Nephron progenitor cell (in vitro differentiated cells): ENCODE data around the gene CBLN3.

Experiments used
- DNase-seq: peaks from one replicate; pipeline ENCODE4 v3.0.0; 2021
- H3K27ac Mint-ChIP-seq: 2 replicates; pipeline ENCODE4 v1.8.0; 2021; ENCODE audit warnings: mild to moderate bottlenecking, moderate library complexity, mixed read lengths
- H3K27me3 Mint-ChIP-seq: 2 replicates; pipeline ENCODE4 v1.8.0; 2021; ENCODE audit warnings: mild to moderate bottlenecking, low read depth, mixed read lengths; ENCODE audit not compliant: poor library complexity
- H3K36me3 Mint-ChIP-seq: 2 replicates; pipeline ENCODE4 v1.8.0; 2021; ENCODE audit warnings: low read depth, mixed read lengths
- H3K4me1 Mint-ChIP-seq: 2 replicates; pipeline ENCODE4 v1.8.0; 2021; ENCODE audit warnings: mixed read lengths
- H3K4me3 Mint-ChIP-seq: 2 replicates; pipeline ENCODE4 v1.8.0; 2021; ENCODE audit warnings: mild to moderate bottlenecking, moderate library complexity, mixed read lengths
- H3K9me3 Mint-ChIP-seq: 2 replicates; pipeline ENCODE4 v1.8.0; 2021; ENCODE audit warnings: mild to moderate bottlenecking, moderate library complexity, mixed read lengths
- TF ChIP-seq, protein P1 (sequence below): fragments of 200-600 bp; sonication (generic); IDR thresholded peaks from 2 replicates; pipeline ENCODE4 v1.5.0; 2021; ENCODE audit warnings: antibody characterized with exemption

The CBLN3 gene

GRCh38 chr14:24463884-24464785 lies 34.7 kb upstream of the CBLN3 start:
- Mint-ChIP-seq H3K27me3 (peaks cover 2% of the 10 kb centered on the region), H3K4me3 (no peak overlapping the region), H3K27ac (no peak overlapping the region), H3K36me3 (peaks cover 22% of the 10 kb centered on the region), H3K4me1 (no peaks in the 10 kb centered on the region), H3K9me3 (no peaks in the 10 kb centered on the region)
- DNase-seq: no peak
- TF ChIP-seq, protein P1, sequence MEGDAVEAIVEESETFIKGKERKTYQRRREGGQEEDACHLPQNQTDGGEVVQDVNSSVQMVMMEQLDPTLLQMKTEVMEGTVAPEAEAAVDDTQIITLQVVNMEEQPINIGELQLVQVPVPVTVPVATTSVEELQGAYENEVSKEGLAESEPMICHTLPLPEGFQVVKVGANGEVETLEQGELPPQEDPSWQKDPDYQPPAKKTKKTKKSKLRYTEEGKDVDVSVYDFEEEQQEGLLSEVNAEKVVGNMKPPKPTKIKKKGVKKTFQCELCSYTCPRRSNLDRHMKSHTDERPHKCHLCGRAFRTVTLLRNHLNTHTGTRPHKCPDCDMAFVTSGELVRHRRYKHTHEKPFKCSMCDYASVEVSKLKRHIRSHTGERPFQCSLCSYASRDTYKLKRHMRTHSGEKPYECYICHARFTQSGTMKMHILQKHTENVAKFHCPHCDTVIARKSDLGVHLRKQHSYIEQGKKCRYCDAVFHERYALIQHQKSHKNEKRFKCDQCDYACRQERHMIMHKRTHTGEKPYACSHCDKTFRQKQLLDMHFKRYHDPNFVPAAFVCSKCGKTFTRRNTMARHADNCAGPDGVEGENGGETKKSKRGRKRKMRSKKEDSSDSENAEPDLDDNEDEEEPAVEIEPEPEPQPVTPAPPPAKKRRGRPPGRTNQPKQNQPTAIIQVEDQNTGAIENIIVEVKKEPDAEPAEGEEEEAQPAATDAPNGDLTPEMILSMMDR: no peak

GRCh38 chr14:24463017-24463883 lies 33.8 kb upstream of the CBLN3 start:
- H3K4me1 Mint-ChIP-seq: no peaks in the 10 kb centered on the region
- DNase-seq: no peak
- TF ChIP-seq, protein P1: no peak
- H3K27me3 Mint-ChIP-seq: peaks cover 5% of the 10 kb centered on the region
- H3K27ac Mint-ChIP-seq: no peak overlapping the region
- peaks cover 23% of the 10 kb centered on the region for H3K36me3 Mint-ChIP-seq
- no peak overlapping the region for H3K4me3 Mint-ChIP-seq
- H3K9me3 Mint-ChIP-seq: no peaks in the 10 kb centered on the region

GRCh38 chr14:24461336-24461735 lies 31.9 kb upstream of the CBLN3 start:
- H3K27me3 Mint-ChIP-seq: peaks cover 5% of the 10 kb centered on the region
- H3K27ac Mint-ChIP-seq: no peak overlapping the region
- no peak overlapping the region for H3K4me3 Mint-ChIP-seq
- DNase-seq: no peak
- peaks cover 42% of the 10 kb centered on the region for H3K36me3 Mint-ChIP-seq
- TF ChIP-seq, protein P1: no peak
- H3K4me1 Mint-ChIP-seq: no peaks in the 10 kb centered on the region
- H3K9me3 Mint-ChIP-seq: peaks cover 3% of the 10 kb centered on the region

- TF ChIP-seq, protein P1: no peak
- peaks cover 15% of the 10 kb centered on the region for H3K9me3 Mint-ChIP-seq
- H3K27ac Mint-ChIP-seq: no peak overlapping the region
- DNase-seq: no peak
- no peaks in the 10 kb centered on the region for H3K4me1 Mint-ChIP-seq
- peaks cover 3% of the 10 kb centered on the region for H3K27me3 Mint-ChIP-seq
- H3K4me3 Mint-ChIP-seq: no peak overlapping the region
- peaks cover 60% of the 10 kb centered on the region for H3K36me3 Mint-ChIP-seq
These were observed 29.9 kb upstream of the CBLN3 start for GRCh38 chr14:24459331-24459730.

DNA sequence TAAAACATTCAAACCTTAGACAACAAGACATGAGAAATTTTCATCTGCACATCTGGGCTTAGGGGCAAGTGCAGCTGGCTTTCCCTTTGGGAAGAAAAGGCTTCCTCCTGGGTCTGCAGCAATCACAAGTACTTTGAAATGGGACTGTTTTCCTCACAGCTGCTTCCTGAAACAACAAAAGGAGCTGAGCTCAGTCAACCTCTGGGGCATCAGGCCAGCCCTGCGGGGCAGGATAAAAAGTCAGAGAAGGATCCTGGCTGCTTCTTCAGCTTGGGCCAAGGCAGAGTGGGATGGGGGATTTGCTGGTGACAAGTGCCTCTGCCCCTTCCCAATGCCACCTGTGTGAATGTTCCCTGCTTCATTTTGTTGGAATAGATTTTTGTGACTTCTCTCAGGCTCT lies 29.3 kb upstream of the CBLN3 start:
- no peak overlapping the region for H3K27ac Mint-ChIP-seq

More for the DNA sequence above, 29.3 kb upstream of the CBLN3 start:
- H3K4me3 Mint-ChIP-seq: no peak overlapping the region
- H3K36me3 Mint-ChIP-seq: peaks cover 66% of the 10 kb centered on the region
- peaks cover 3% of the 10 kb centered on the region for H3K27me3 Mint-ChIP-seq
- TF ChIP-seq, protein P1: no peak
- H3K4me1 Mint-ChIP-seq: no peaks in the 10 kb centered on the region
- no peak for DNase-seq
- peaks cover 21% of the 10 kb centered on the region for H3K9me3 Mint-ChIP-seq
